Dermis blood vessel endothelial cell (primary cell): ENCODE data around the gene CHD9. TPM values are rescaled to one million over a fixed set of nuclear protein-coding genes. Genes with fewer than 3 reads are reported as not detected.
A peak's percentile ranks its signal among the peaks of the same experiment; 100 is the strongest.
"Not testable (repeated sequence)": the region's sequence is repeated elsewhere in the genome, so short reads cannot be mapped to it uniquely, and the experiment has no call there.

ENCODE experiments used
- DNase-seq: peaks from one replicate; pipeline ENCODE4 v3.0.0; 2010
- total RNA-seq: library from RNA; depleted of rRNA; stranded (reverse); fragments of >200 nt; gene quantifications from 2 replicates; pipeline ENCODE4 v1.2.3, GENCODE V29; 2014

CHD9 gene
- total RNA-seq, 1 donor from 2014 or later = 95.0 TPM

- peak; percentile 83 for DNase-seq
Observed at GRCh38 chr16:53207810-53208752, 153.3 kb downstream of the CHD9 start.

GRCh38 chr16:53209429-53209828, 154.6 kb downstream of the CHD9 start:
- DNase-seq = no peak

GRCh38 chr16:53209877-53210276, 155.1 kb downstream of the CHD9 start:
- DNase-seq = no peak

GRCh38 chr16:53211253-53211652, 156.5 kb downstream of the CHD9 start:
- no peak for DNase-seq

GRCh38 chr16:53212893-53213223, 158.1 kb downstream of the CHD9 start:
- DNase-seq = peak; percentile 29

- no peak for DNase-seq
Observed at GRCh38 chr16:53213542-53213941, 158.8 kb downstream of the CHD9 start.

GRCh38 chr16:53216798-53217197, 162.0 kb downstream of the CHD9 start:
- no peak for DNase-seq

- no peak for DNase-seq
Observed at GRCh38 chr16:53219371-53219770, 164.6 kb downstream of the CHD9 start.

- DNase-seq = peak; percentile 82
Observed at GRCh38 chr16:53219795-53220454, 165.1 kb downstream of the CHD9 start.

GRCh38 chr16:53220585-53220984, 165.8 kb downstream of the CHD9 start:
- peak; percentile 77 for DNase-seq

GRCh38 chr16:53224951-53225533, 170.3 kb downstream of the CHD9 start:
- no peak for DNase-seq

- no peak for DNase-seq
Observed at GRCh38 chr16:53232826-53233529, 178.2 kb downstream of the CHD9 start.

- DNase-seq = no peak
Observed at GRCh38 chr16:53234836-53235235, 180.0 kb downstream of the CHD9 start.

- DNase-seq = no peak
Observed at GRCh38 chr16:53235851-53236250, 181.1 kb downstream of the CHD9 start.

- no peak for DNase-seq
Observed at GRCh38 chr16:53249331-53249730, 194.5 kb downstream of the CHD9 start.

GRCh38 chr16:53257001-53257400, 202.2 kb downstream of the CHD9 start:
- peak; percentile 63 for DNase-seq

GRCh38 chr16:53258809-53259208, 204.0 kb downstream of the CHD9 start:
- no peak for DNase-seq

- DNase-seq = no peak
Observed at GRCh38 chr16:53261276-53261675, 206.5 kb downstream of the CHD9 start.

GRCh38 chr16:53262645-53263044, 207.9 kb downstream of the CHD9 start:
- no peak for DNase-seq

- DNase-seq = no peak
Observed at GRCh38 chr16:53266156-53266555, 211.4 kb downstream of the CHD9 start.

- DNase-seq = not testable (repeated sequence)
Observed at GRCh38 chr16:53278498-53278897, 223.7 kb downstream of the CHD9 start.

- DNase-seq = no peak
Observed at GRCh38 chr16:53281280-53281679, 226.5 kb downstream of the CHD9 start.

- DNase-seq = no peak
Observed at GRCh38 chr16:53281859-53282258, 227.1 kb downstream of the CHD9 start.
